HG03354 (cell line): Measurements from ENCODE around the gene C1QTNF8.

ENCODE experiments used
- ATAC-seq: cut with Tn5 transposase; IDR thresholded peaks from one replicate; pipeline ENCODE4 v1.9.1; 2021; ENCODE audit warnings: mild to moderate bottlenecking; ENCODE audit not compliant: unreplicated experiment, poor library complexity, severe bottlenecking

The C1QTNF8 gene

GRCh38 chr16:1096169-1097082 is at the start of gene C1QTNF8:
Gene C1QTNF8 (minus strand): TSS chr16:1096244. CDS start chr16:1094922, 1,322 bp downstream.
- ATAC-seq = no peak

GRCh38 chr16:1145383-1146100 is 49.5 kb upstream of the C1QTNF8 start:
- ATAC-seq = no peak

GRCh38 chr16:1144476-1145382 is 48.7 kb upstream of the C1QTNF8 start:
- ATAC-seq = no peak

GRCh38 chr16:1143761-1144450 is 47.9 kb upstream of the C1QTNF8 start:
- no peak for ATAC-seq

- ATAC-seq = no peak
Measured at GRCh38 chr16:1142911-1143310, 46.9 kb upstream of the C1QTNF8 start.

GRCh38 chr16:1141716-1142115 is 45.7 kb upstream of the C1QTNF8 start:
- ATAC-seq = no peak

- ATAC-seq = no peak
Measured at GRCh38 chr16:1141191-1141590, 45.1 kb upstream of the C1QTNF8 start.

GRCh38 chr16:1140582-1141162 is 44.6 kb upstream of the C1QTNF8 start:
- no peak for ATAC-seq

- no peak for ATAC-seq
Measured at GRCh38 chr16:1137604-1138003, 41.6 kb upstream of the C1QTNF8 start.

GRCh38 chr16:1135459-1135825 is 39.4 kb upstream of the C1QTNF8 start:
- no peak for ATAC-seq

- ATAC-seq = no peak
Measured at GRCh38 chr16:1134776-1135458, 38.9 kb upstream of the C1QTNF8 start.

GRCh38 chr16:1133810-1134520 is 37.9 kb upstream of the C1QTNF8 start:
- ATAC-seq = no peak

- no peak for ATAC-seq
Measured at GRCh38 chr16:1133271-1133670, 37.2 kb upstream of the C1QTNF8 start.

- no peak for ATAC-seq
Measured at GRCh38 chr16:1132431-1132830, 36.4 kb upstream of the C1QTNF8 start.

GRCh38 chr16:1131378-1131994 is 35.4 kb upstream of the C1QTNF8 start:
- no peak for ATAC-seq

GRCh38 chr16:1130382-1130781 is 34.3 kb upstream of the C1QTNF8 start:
- no peak for ATAC-seq

- no peak for ATAC-seq
Measured at GRCh38 chr16:1129106-1129960, 33.3 kb upstream of the C1QTNF8 start.
